MCF 10A (cell line): ENCODE results near the gene EIF2B2. TPM values are rescaled to one million over a fixed set of nuclear protein-coding genes. Genes with fewer than 3 reads are reported as not detected.

ENCODE experiments used
- BruUV-seq: library from RNA; stranded (reverse); fragments of 400-500 nt; replicated peaks from 2 replicates; lab custom pipeline; 2021; lab: Mats Ljungman, UMichigan
- CTCF ChIA-PET: fragments of 300-600 bp; sonication (Branson Sonifier 250); formaldehyde crosslinking; extraction: SDS; loops from one replicate; lab custom pipeline; 2021; ENCODE audit warnings: antibody characterized with exemption, inconsistent platforms; lab: Yijun Ruan, JAX
- POLR2A ChIA-PET: fragments of 300-600, 350-650 bp; sonication (Branson Sonifier 250); formaldehyde crosslinking; extraction: SDS; loops from one replicate; lab custom pipeline; 2020; ENCODE audit warnings: antibody characterized with exemption, inconsistent platforms; lab: Yijun Ruan, JAX
- DNase-seq: peaks from one replicate; pipeline ENCODE4 v3.0.0-alpha.2; 2018; ENCODE audit not compliant: unreplicated experiment
- H3K27ac Mint-ChIP-seq: one replicate; pipeline ENCODE4 v1.8.0; 2022; ENCODE audit warnings: mild to moderate bottlenecking, low read depth, mixed read lengths; ENCODE audit not compliant: unreplicated experiment
- H3K27me3 Mint-ChIP-seq: one replicate; pipeline ENCODE4 v1.8.0; 2022; ENCODE audit warnings: mixed read lengths; ENCODE audit not compliant: insufficient read depth, unreplicated experiment
- H3K36me3 Mint-ChIP-seq: one replicate; pipeline ENCODE4 v1.8.0; 2022; ENCODE audit warnings: mild to moderate bottlenecking, moderate library complexity, mixed read lengths; ENCODE audit not compliant: insufficient read depth, unreplicated experiment
- H3K4me1 Mint-ChIP-seq: one replicate; pipeline ENCODE4 v1.8.0; 2022; ENCODE audit warnings: mixed read lengths; ENCODE audit not compliant: insufficient read depth, unreplicated experiment
- H3K4me3 Mint-ChIP-seq: one replicate; pipeline ENCODE4 v1.8.0; 2022; ENCODE audit warnings: mild to moderate bottlenecking, moderate library complexity, mixed read lengths; ENCODE audit not compliant: unreplicated experiment
- H3K9me3 Mint-ChIP-seq: one replicate; pipeline ENCODE4 v1.8.0; 2022; ENCODE audit warnings: mixed read lengths; ENCODE audit not compliant: unreplicated experiment
- intact Hi-C: fragments of 100-400 bp; cut with micrococcal nuclease; formaldehyde crosslinking; loops from 2 replicates; pipeline ENCODE4 v1.14.1; 2022
- total RNA-seq: library from RNA; stranded (reverse); gene quantifications from 2 replicates; pipeline ENCODE4 v1.2.3, GENCODE V29; 2022
- TF ChIP-seq, protein P1 (sequence below): fragments of 200-600 bp; IDR thresholded peaks from one replicate; pipeline ENCODE4 v1.8.0; 2022; ENCODE audit warnings: antibody characterized with exemption, mild to moderate bottlenecking; ENCODE audit not compliant: unreplicated experiment

Gene EIF2B2
- total RNA-seq, 1 experiment from 2014 or later = 53.8 TPM

GRCh38 chr14:74964787-74965485, 37.8 kb upstream of the EIF2B2 start:
- DNase-seq = peak; percentile 60
- POLR2A ChIA-PET = interaction anchor here (0.6 to 1.9 kb wide), 4 partner anchors 10 to 845 kb away, joined by 3 to 7 read pairs (median 3); partner anchors contain the start of genes EIF2B2 and PGF
- H3K4me1 Mint-ChIP-seq = peaks cover 13% of the 10 kb centered on the region
- no peaks in the 10 kb centered on the region for H3K9me3 Mint-ChIP-seq
- no peaks in the 10 kb centered on the region for H3K36me3 Mint-ChIP-seq
- TF ChIP-seq, protein P1, sequence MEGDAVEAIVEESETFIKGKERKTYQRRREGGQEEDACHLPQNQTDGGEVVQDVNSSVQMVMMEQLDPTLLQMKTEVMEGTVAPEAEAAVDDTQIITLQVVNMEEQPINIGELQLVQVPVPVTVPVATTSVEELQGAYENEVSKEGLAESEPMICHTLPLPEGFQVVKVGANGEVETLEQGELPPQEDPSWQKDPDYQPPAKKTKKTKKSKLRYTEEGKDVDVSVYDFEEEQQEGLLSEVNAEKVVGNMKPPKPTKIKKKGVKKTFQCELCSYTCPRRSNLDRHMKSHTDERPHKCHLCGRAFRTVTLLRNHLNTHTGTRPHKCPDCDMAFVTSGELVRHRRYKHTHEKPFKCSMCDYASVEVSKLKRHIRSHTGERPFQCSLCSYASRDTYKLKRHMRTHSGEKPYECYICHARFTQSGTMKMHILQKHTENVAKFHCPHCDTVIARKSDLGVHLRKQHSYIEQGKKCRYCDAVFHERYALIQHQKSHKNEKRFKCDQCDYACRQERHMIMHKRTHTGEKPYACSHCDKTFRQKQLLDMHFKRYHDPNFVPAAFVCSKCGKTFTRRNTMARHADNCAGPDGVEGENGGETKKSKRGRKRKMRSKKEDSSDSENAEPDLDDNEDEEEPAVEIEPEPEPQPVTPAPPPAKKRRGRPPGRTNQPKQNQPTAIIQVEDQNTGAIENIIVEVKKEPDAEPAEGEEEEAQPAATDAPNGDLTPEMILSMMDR = no peak
- no peak overlapping the region for H3K27ac Mint-ChIP-seq
- H3K4me3 Mint-ChIP-seq = no peak overlapping the region
- CTCF ChIA-PET = interaction anchor here (0.7 to 1.9 kb wide), 3 partner anchors 19 to 123 kb away, joined by 3 to 11 read pairs (median 5); no protein-coding TSS in a partner anchor
- H3K27me3 Mint-ChIP-seq = no peaks in the 10 kb centered on the region
- intact Hi-C loops = no loop called here
- no TSS peak for BruUV-seq

DNA sequence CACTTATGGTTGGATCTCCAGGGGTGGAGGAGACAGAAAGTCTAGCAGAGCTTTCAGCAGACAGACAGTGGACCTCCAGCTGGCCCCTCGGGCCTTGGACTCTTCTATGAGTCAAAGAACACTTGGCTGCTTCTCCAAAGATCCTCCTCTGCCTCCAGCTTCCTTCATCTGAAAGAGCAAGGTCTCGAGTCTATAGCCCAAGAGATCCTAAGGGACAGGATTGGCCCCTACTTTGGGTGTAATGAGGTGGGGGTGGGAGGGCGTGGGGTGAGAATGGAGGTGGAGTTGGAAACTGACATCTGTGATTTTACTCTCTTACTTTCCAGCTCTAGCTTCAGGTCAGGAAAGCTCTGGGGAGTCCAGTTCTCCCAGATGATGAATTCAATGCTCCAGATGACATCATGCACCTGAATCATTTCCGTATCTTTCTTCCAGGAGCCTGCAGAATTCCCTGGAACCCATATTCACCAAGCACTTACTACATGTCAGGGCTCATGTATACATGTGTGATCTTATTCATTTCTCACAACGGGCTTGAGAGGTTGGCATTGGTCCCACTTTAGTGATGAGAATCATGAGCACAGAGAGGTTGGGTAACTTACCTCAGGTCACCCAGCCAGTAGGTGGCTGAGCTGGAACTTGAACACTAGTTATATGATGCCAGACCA, 37.1 kb upstream of the EIF2B2 start:
- ChIA-PET CTCF (interaction anchor here (0.6 to 1.9 kb wide), 4 partner anchors 19 to 342 kb away, joined by 3 to 11 read pairs (median 4); no protein-coding TSS in a partner anchor), POLR2A (interaction anchor here (0.6 to 1.9 kb wide), 3 partner anchors 37 to 844 kb away, joined by 3 to 7 read pairs (median 3); partner anchors contain the start of gene EIF2B2)
- Mint-ChIP-seq H3K27ac (no peak overlapping the region), H3K36me3 (no peaks in the 10 kb centered on the region), H3K27me3 (no peaks in the 10 kb centered on the region), H3K4me3 (no peak overlapping the region), H3K4me1 (peaks cover 13% of the 10 kb centered on the region), H3K9me3 (no peaks in the 10 kb centered on the region)
- TF ChIP-seq, protein P1 = no peak
- BruUV-seq = no TSS peak
- intact Hi-C loops = no loop called here
- peak; percentile 87 for DNase-seq

- no peaks in the 10 kb centered on the region for H3K27me3 Mint-ChIP-seq
- POLR2A ChIA-PET = interaction anchor here (1.6 kb wide), 1 partner anchor 33 kb away, joined by 4 read pairs; the partner anchor contains the start of gene EIF2B2
- H3K4me1 Mint-ChIP-seq = peaks cover 12% of the 10 kb centered on the region
- H3K27ac Mint-ChIP-seq = no peak overlapping the region
- H3K36me3 Mint-ChIP-seq = no peaks in the 10 kb centered on the region
- BruUV-seq = no TSS peak
- CTCF ChIA-PET = interaction anchor here (0.6 to 1.1 kb wide), 2 partner anchors 9 to 617 kb away, joined by 3 to 5 read pairs; no protein-coding TSS in a partner anchor
- no peak for DNase-seq
- TF ChIP-seq, protein P1 = no peak
- no peaks in the 10 kb centered on the region for H3K9me3 Mint-ChIP-seq
- intact Hi-C loops = no loop called here
- H3K4me3 Mint-ChIP-seq = no peak overlapping the region
Observed at GRCh38 chr14:74968811-74969210, 33.9 kb upstream of the EIF2B2 start.
